Measurements from ENCODE around the gene BAG3. TPM values are rescaled to one million over a fixed set of nuclear protein-coding genes. Genes with fewer than 3 reads are reported as not detected.

BAG3 gene
- total and polyA plus RNA-seq, 2 of the 8 experiments (the other 6 are each of a cell fraction or from before 2014, with no cell fraction given) = 3.5 to 13.3 TPM

- TF ChIP-seq CTCF (IDR thresholded peaks at IDR 0.05; ENCODE audit: control extremely low read depth in 1 of 3, insufficient read depth in 1 of 3, low read depth in 1 of 3, low read length in 3 of 3) = no peak
- no peak for TF ChIP-seq CEBPB (IDR thresholded peaks at IDR 0.05; ENCODE audit: low read depth, low read length)
- TF ChIP-seq KDM5A (IDR thresholded peaks at IDR 0.05; ENCODE audit: low read length) = no peak
- no peak for TF ChIP-seq EP300 (IDR thresholded peaks at IDR 0.05; ENCODE audit: borderline replicate concordance in 1 of 2, low read depth in 2 of 2, low read length in 2 of 2)
- no peak for TF ChIP-seq JUN (IDR thresholded peaks at IDR 0.05; ENCODE audit: low read depth, low read length)
- no peak for TF ChIP-seq EZH2 (IDR thresholded peaks at IDR 0.05; ENCODE audit: low read depth, low read length, severe bottlenecking)
Measured at GRCh38 chr10:119700321-119700954, 49.3 kb downstream of the BAG3 start (continued).

All from H1 (cell line).